Measurements from ENCODE around the gene CPB1.

Gene CPB1

DNA sequence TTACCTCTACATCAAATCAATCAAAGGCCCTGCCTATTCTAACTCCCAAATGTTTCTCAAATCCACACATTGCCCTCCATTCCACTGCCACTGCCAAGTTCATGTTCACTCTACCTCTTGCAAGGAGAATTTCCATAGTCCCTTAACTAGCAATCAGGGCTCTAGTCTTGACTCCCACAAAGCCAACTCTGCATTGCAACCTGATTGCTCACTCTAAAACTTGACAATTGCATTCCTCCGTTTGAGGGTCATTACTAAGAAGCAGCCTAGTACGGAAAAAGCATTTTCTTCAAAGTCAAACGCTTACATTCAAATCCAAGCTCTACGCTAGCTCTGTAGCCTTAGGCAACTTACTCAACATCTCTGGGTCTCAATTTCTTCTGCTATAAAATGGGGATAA, 38.6 kb downstream of the CPB1 start:
- H3K4me1 ChIP-seq (ENCODE audit: low read depth, poor library complexity, severe bottlenecking) = no peaks in the 10 kb centered on the region

DNA sequence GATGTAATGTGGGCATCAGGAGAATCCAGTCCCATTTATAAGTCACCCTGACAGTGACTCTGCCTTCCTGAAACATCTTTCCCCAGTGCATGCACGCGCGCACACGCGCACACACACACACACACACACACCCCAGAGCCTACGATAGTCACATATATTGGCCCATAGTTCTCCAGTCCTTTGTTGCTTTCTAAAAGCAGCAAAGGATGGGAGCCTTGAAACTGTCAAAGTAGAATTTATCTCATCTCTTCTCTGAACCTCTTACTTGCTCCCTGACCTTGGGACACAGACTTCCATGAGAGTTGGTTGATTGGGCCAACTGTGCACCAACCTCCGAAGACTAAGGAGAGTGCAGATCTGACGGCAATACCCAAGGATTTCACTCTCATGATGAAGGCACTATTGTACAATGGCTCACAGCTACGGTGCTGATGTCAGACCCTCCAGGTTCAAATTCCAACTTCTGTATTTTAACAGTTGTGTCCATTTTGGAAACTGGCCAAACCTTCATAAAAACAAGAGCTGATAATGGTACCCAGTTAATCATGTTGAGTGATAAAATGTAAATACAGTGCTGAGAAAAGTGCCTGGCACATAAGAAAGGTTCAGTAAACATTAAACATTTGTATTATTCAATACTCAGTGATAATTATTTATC, 45.8 kb downstream of the CPB1 start:
- Histone ChIP-seq H3K27ac (no peak overlapping the region), H3K4me1 (ENCODE audit: low read depth, poor library complexity, severe bottlenecking) (no peaks in the 10 kb centered on the region), H2AFZ (ENCODE audit: low read depth) (no peak overlapping the region), H3K36me3 (ENCODE audit: insufficient read depth) (no peaks in the 10 kb centered on the region), H3K4me2 (no peak overlapping the region), H3K4me3 (IDR thresholded peaks at IDR 0.05; ENCODE audit: insufficient read depth, low read depth, low read length) (no peak overlapping the region), H3K79me2 (ENCODE audit: insufficient read depth, low read depth) (no peaks in the 10 kb centered on the region), H3K27me3 (ENCODE audit: insufficient read depth, low read depth) (no peaks in the 10 kb centered on the region), H3K9ac (no peak overlapping the region), H4K20me1 (ENCODE audit: insufficient read depth) (no peaks in the 10 kb centered on the region)
- no peak for TF ChIP-seq CTCF (conservative IDR thresholded peaks at IDR 0.05; ENCODE audit: low read depth, low read length)

More for the DNA sequence above, 38.6 kb downstream of the CPB1 start:
- Histone ChIP-seq H3K4me3 (IDR thresholded peaks at IDR 0.05; ENCODE audit: insufficient read depth, low read depth, low read length) (no peak overlapping the region), H3K27me3 (ENCODE audit: insufficient read depth, low read depth) (no peaks in the 10 kb centered on the region), H3K9ac (no peak overlapping the region), H4K20me1 (ENCODE audit: insufficient read depth) (no peaks in the 10 kb centered on the region), H3K4me2 (no peak overlapping the region), H3K36me3 (ENCODE audit: insufficient read depth) (no peaks in the 10 kb centered on the region), H3K79me2 (ENCODE audit: insufficient read depth, low read depth) (no peaks in the 10 kb centered on the region), H3K27ac (no peak overlapping the region), H2AFZ (ENCODE audit: low read depth) (no peak overlapping the region)
- no peak for TF ChIP-seq CTCF (conservative IDR thresholded peaks at IDR 0.05; ENCODE audit: low read depth, low read length)

- H3K27me3 ChIP-seq (ENCODE audit: insufficient read depth, low read depth) = no peaks in the 10 kb centered on the region
- H3K27ac ChIP-seq = no peak overlapping the region
- no peaks in the 10 kb centered on the region for H4K20me1 ChIP-seq (ENCODE audit: insufficient read depth)
- no peak overlapping the region for H3K4me2 ChIP-seq
- H3K4me1 ChIP-seq (ENCODE audit: low read depth, poor library complexity, severe bottlenecking) = no peaks in the 10 kb centered on the region
- no peak overlapping the region for H3K9ac ChIP-seq
- no peak overlapping the region; the same call in 1 of the 2 replicates for H2AFZ ChIP-seq (ENCODE audit: low read depth)
- no peak for TF ChIP-seq CTCF (conservative IDR thresholded peaks at IDR 0.05; ENCODE audit: low read depth, low read length)
- H3K4me3 ChIP-seq (IDR thresholded peaks at IDR 0.05; ENCODE audit: insufficient read depth, low read depth, low read length) = no peak overlapping the region
- no peaks in the 10 kb centered on the region for H3K36me3 ChIP-seq (ENCODE audit: insufficient read depth)
- H3K79me2 ChIP-seq (ENCODE audit: insufficient read depth, low read depth) = no peaks in the 10 kb centered on the region
These were observed 46.4 kb downstream of the CPB1 start for GRCh38 chr3:148873977-148874376.

- Histone ChIP-seq H3K4me3 (IDR thresholded peaks at IDR 0.05; ENCODE audit: insufficient read depth, low read depth, low read length) (no peak overlapping the region), H2AFZ (ENCODE audit: low read depth) (no peak overlapping the region), H3K9ac (no peak overlapping the region), H3K36me3 (ENCODE audit: insufficient read depth) (no peaks in the 10 kb centered on the region), H3K27me3 (ENCODE audit: insufficient read depth, low read depth) (no peaks in the 10 kb centered on the region), H3K4me1 (ENCODE audit: low read depth, poor library complexity, severe bottlenecking) (no peaks in the 10 kb centered on the region), H3K79me2 (ENCODE audit: insufficient read depth, low read depth) (no peaks in the 10 kb centered on the region), H3K27ac (no peak overlapping the region), H3K4me2 (no peak overlapping the region), H4K20me1 (ENCODE audit: insufficient read depth) (no peaks in the 10 kb centered on the region)
- no peak for TF ChIP-seq CTCF (conservative IDR thresholded peaks at IDR 0.05; ENCODE audit: low read depth, low read length)
These were observed 50.5 kb downstream of the CPB1 start for GRCh38 chr3:148878095-148878494.
